GM12878 (cell line): Measurements from ENCODE around the gene KRCC1. TPM values are rescaled to one million over a fixed set of nuclear protein-coding genes. Genes with fewer than 3 reads are reported as not detected.

Source experiments
- ATAC-seq: fragments of 200-7000 bp; cut with Tn5 transposase; 3 replicates; pipeline ENCODE4 v1.9.1; 2020; ENCODE audit warnings: mild to moderate bottlenecking, moderate library complexity
- BruUV-seq: library from RNA; stranded (reverse); fragments of 400-500 nt; replicated peaks from 2 replicates; lab custom pipeline; 2021; lab: Mats Ljungman, UMichigan
- CTCF ChIA-PET: fragments of 300-600 bp; sonication (Branson Sonifier 250); formaldehyde crosslinking; extraction: SDS; loops from one replicate; lab custom pipeline; 2021; ENCODE audit warnings: inconsistent platforms; lab: Yijun Ruan, JAX
- POLR2A ChIA-PET: fragments of 350-600 bp; formaldehyde crosslinking; extraction: SDS; loops from one replicate; lab custom pipeline; 2021; ENCODE audit warnings: inconsistent platforms; lab: Charles Lee
- RAD21 ChIA-PET: fragments of 300-600 bp; sonication (Branson Sonifier 250); formaldehyde crosslinking; loops from one replicate; lab custom pipeline; 2023; ENCODE audit warnings: antibody characterized with exemption; ENCODE audit not compliant: unreplicated experiment; lab: Charles Lee
- SMC1A ChIA-PET: fragments of 300-600 bp; sonication (Branson Sonifier 250); formaldehyde crosslinking; loops from one replicate; lab custom pipeline; 2023; ENCODE audit not compliant: unreplicated experiment, uncharacterized antibody; lab: Charles Lee
- DNase-seq: peaks from one replicate; pipeline ENCODE4 v3.0.0-alpha.2; 2011; ENCODE audit warnings: low read depth, low spot score
- FAIRE-seq: peaks from 3 replicates; lab custom pipeline; 2011; peaks lifted over from hg19 to GRCh38; lab: Jason Lieb, UNC
- H2AFZ ChIP-seq: 2 replicates; pipeline ENCODE4 v1.6.0; 2011; ENCODE audit warnings: low read depth, low read length, control low read depth; ENCODE audit not compliant: control insufficient read depth
- H3K27ac ChIP-seq: 2 replicates; pipeline ENCODE4 v1.5.1; 2011; ENCODE audit warnings: control low read depth; ENCODE audit not compliant: control insufficient read depth, insufficient read depth
- H3K27me3 ChIP-seq, 2 experiments: replicated peaks in 1 of 2; 2 replicates each; pipeline versions ENCODE4 v1.6.0 to v1.6.1; 2011; ENCODE audit warnings: low read length in 1 of 2; ENCODE audit not compliant: control insufficient read depth in 2 of 2, insufficient read depth in 2 of 2
- H3K36me3 ChIP-seq, 2 experiments: 2 replicates each; pipeline ENCODE4 v1.5.1; 2011; ENCODE audit warnings: low read length in 1 of 2; ENCODE audit not compliant: control insufficient read depth in 2 of 2, insufficient read depth in 2 of 2
- H3K4me1 ChIP-seq: 2 replicates; pipeline ENCODE4 v1.6.1; 2011; ENCODE audit warnings: mild to moderate bottlenecking, low read length, moderate library complexity, mixed read lengths; ENCODE audit not compliant: control insufficient read depth, insufficient read depth
- H3K4me2 ChIP-seq: 2 replicates; pipeline ENCODE4 v1.6.0; 2011; ENCODE audit warnings: control low read depth; ENCODE audit not compliant: control insufficient read depth, insufficient read depth
- H3K4me3 ChIP-seq: fragments of 200-600 bp; sonication (generic); 2 replicates; pipeline ENCODE4 v1.5.1; 2016
- H3K79me2 ChIP-seq: 2 replicates; pipeline ENCODE4 v1.6.0; 2011; ENCODE audit warnings: low read length; ENCODE audit not compliant: control insufficient read depth, insufficient read depth
- H3K9ac ChIP-seq: 2 replicates; pipeline ENCODE4 v1.8.0; 2011; ENCODE audit warnings: low read length, control low read depth, mixed read lengths; ENCODE audit not compliant: control insufficient read depth, insufficient read depth
- H3K9me3 ChIP-seq: replicated peaks from 3 replicates; pipeline ENCODE4 v1.5.1; 2011; ENCODE audit warnings: mild to moderate bottlenecking, low read length; ENCODE audit not compliant: control insufficient read depth, insufficient read depth
- H4K20me1 ChIP-seq: 2 replicates; pipeline ENCODE4 v1.6.0; 2011; ENCODE audit not compliant: control insufficient read depth, insufficient read depth
- CHD2 ChIP-seq: IDR thresholded peaks from 2 replicates; pipeline ENCODE4 v1.6.1; 2011; ENCODE audit warnings: low read depth, low read length, improper control_type of control experiment, borderline replicate concordance
- HCFC1 ChIP-seq: fragments of 150-350 bp; IDR thresholded peaks from 2 replicates; pipeline ENCODE4 v1.6.1; 2014; ENCODE audit warnings: low read length
- IKZF2 ChIP-seq, 2 experiments: fragments of 450-650 bp; IDR thresholded peaks; 2 replicates each; pipeline ENCODE4 v1.6.1; 2017; ENCODE audit warnings: mild to moderate bottlenecking in 2 of 2, moderate library complexity in 2 of 2
- KAT2A ChIP-seq: conservative IDR thresholded peaks from 2 replicates; pipeline ENCODE4 v1.6.1; 2011; ENCODE audit warnings: low read depth, low read length; ENCODE audit not compliant: control insufficient read depth
- NR2F1 ChIP-seq: fragments of 450-650 bp; conservative IDR thresholded peaks from 2 replicates; pipeline ENCODE4 v1.6.1; 2017; ENCODE audit warnings: mild to moderate bottlenecking
- RAD51 ChIP-seq: fragments of 450-650 bp; IDR thresholded peaks from 2 replicates; pipeline ENCODE4 v1.6.1; 2016; ENCODE audit warnings: moderate library complexity, mild to moderate bottlenecking, inconsistent platforms
- TCF7 ChIP-seq: IDR thresholded peaks from 2 replicates; pipeline ENCODE4 v1.6.1; 2014; ENCODE audit warnings: antibody characterized with exemption, borderline replicate concordance
- WRNIP1 ChIP-seq: IDR thresholded peaks from 2 replicates; pipeline ENCODE4 v1.6.1; 2011; ENCODE audit warnings: low read depth, low read length, improper control_type of control experiment, borderline replicate concordance
- WGBS: methylation state at CpG from one replicate; pipeline ENCODE4 v1.1.6; 2016; ENCODE audit warnings: low lambda C conversion rate; ENCODE audit not compliant: insufficient replicate concordance, insufficient coverage; ENCODE audit errors: missing lambda C conversion rate; 5-methylcytosine and 5-hydroxymethylcytosine counted together
- in situ Hi-C: fragments of 300-500 bp; cut with MboI; formaldehyde crosslinking; loops from 9 replicates; pipeline ENCODE4 v1.14.3; 2018; ENCODE audit warnings: mixed read lengths
- intact Hi-C: fragments of 100-400 bp; cut with micrococcal nuclease; formaldehyde crosslinking; loops from one replicate; pipeline ENCODE4 v1.14.2; 2022; ENCODE audit not compliant: unreplicated experiment
- polyA plus RNA-seq, 11 experiments: library from polyadenylated mRNA; depleted of rRNA in 4 of 11; unstranded in 6 of 11; stranded (reverse) in 5 of 11; fragments of >200 nt; fragmentation: Nextera tagmentation in 4 of 11; fragmentation: Illumina TruSeq in 1 of 11; extraction: Ambion mirVana in 4 of 11; extraction: Trizol in 1 of 11; gene quantifications; 1 replicate in 1 of 11; 2 replicates in 10 of 11; pipeline versions ENCODE4 v1.2.1 to v1.2.3, GENCODE V29; 2011 to 2016; ENCODE audit warnings: inconsistent platforms in 2 of 11, missing spikeins in 2 of 11, low read depth in 1 of 11
- total RNA-seq, 4 experiments: library from RNA; depleted of rRNA in 3 of 4; stranded (reverse); fragments of >200 nt in 3 of 4; fragmentation: Illumina TruSeq in 1 of 4; extraction: Trizol in 1 of 4; gene quantifications; 2 replicates each; pipeline versions ENCODE4 v1.2.1 to v1.2.3, GENCODE V29; 2013 to 2021
- TF ChIP-seq, protein P1 (sequence below): IDR thresholded peaks from 2 replicates; pipeline ENCODE4 v1.6.1; 2011; ENCODE audit warnings: mild to moderate bottlenecking, low read depth, low read length, moderate library complexity; ENCODE audit not compliant: insufficient replicate concordance

The KRCC1 gene
- total and polyA plus RNA-seq, 10 of the 15 experiments (the other 5 are each of a cell fraction or from before 2014, with no cell fraction given), result 3.8 to 27.2 (median 12.5) TPM

DNA sequence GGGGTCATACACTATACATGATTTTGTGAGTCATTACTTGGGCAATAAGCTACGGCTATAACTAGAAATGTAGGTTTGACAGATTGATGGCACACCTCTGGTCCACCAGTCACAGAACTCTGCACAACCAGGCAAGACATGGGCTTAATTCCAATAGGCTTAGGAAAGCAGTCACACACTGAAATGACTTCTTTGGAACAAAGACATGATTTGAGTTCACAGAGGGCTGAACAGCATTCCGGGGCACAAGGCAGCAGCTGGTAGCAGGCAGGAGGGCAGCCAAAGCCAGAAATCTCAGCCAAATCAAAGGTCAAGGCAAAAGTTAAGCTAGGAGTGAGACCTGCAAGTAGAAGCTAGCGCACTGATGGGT, 44.9 kb upstream of the KRCC1 start:
- in situ Hi-C loops, result no loop called here
- no peak overlapping the region for H3K27ac ChIP-seq
- H3K4me1 ChIP-seq, result no peaks in the 10 kb centered on the region
- no peaks in the 10 kb centered on the region for H4K20me1 ChIP-seq
- DNase-seq, result no peak
- H3K9me3 ChIP-seq, result no peaks in the 10 kb centered on the region
- no TSS peak for BruUV-seq
- H3K4me3 ChIP-seq, result no peak overlapping the region
- SMC1A ChIA-PET, result no interaction called here
- 67% methylated on average over 3 of the region's 3 CpGs for WGBS
- TF ChIP-seq, protein P1, sequence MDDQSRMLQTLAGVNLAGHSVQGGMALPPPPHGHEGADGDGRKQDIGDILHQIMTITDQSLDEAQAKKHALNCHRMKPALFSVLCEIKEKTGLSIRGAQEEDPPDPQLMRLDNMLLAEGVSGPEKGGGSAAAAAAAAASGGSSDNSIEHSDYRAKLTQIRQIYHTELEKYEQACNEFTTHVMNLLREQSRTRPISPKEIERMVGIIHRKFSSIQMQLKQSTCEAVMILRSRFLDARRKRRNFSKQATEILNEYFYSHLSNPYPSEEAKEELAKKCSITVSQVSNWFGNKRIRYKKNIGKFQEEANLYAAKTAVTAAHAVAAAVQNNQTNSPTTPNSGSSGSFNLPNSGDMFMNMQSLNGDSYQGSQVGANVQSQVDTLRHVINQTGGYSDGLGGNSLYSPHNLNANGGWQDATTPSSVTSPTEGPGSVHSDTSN, result no peak
- TF ChIP-seq NR2F1 (no peak), RAD51 (no peak), IKZF2 (IDR thresholded peaks at IDR 0.05) (no peak), KAT2A (no peak), CHD2 (no peak), HCFC1 (no peak), TCF7 (no peak), WRNIP1 (no peak)
- TF ChIP-seq, all 136 proteins: peak for 0
- H3K36me3 ChIP-seq, result no peaks in the 10 kb centered on the region
- H3K79me2 ChIP-seq, result no peaks in the 10 kb centered on the region
- H3K9ac ChIP-seq, result no peak overlapping the region
- POLR2A ChIA-PET, result no interaction called here
- no peak overlapping the region for H3K4me2 ChIP-seq
- CTCF ChIA-PET, result no interaction called here
- ATAC-seq (no peak), FAIRE-seq (no peak)
- H3K27me3 ChIP-seq, result no peaks in the 10 kb centered on the region; a peak in 1 of 4 replicates
- intact Hi-C loops, result no loop called here
- RAD21 ChIA-PET, result no interaction called here
- H2AFZ ChIP-seq, result no peak overlapping the region
